Measurements from ENCODE around the gene SLC30A1. TPM values are rescaled to one million over a fixed set of nuclear protein-coding genes. Genes with fewer than 3 reads are reported as not detected.

The SLC30A1 gene
- total and polyA plus RNA-seq, 11 donors = 2.8 to 29.2 (median 14.0) TPM

- no peaks in the 10 kb centered on the region for H3K27me3 ChIP-seq
- no peaks in the 10 kb centered on the region for H3K9me3 ChIP-seq
- no peaks in the 10 kb centered on the region for H3K36me3 ChIP-seq
- H3K4me1 ChIP-seq = peaks cover 0 to 47% (median 2%) of the 10 kb centered on the region in 12 donors
- H3K27ac ChIP-seq = no peak overlapping the region
- TF ChIP-seq CTCF (IDR thresholded peaks at IDR 0.05) = no peak
- TF ChIP-seq POLR2A (IDR thresholded peaks at IDR 0.05) = no peak
- intact Hi-C loops (cut with DNase I) = loop anchor here in 1 of 10 donors (5.0 kb wide), 1 partner anchor 46 kb away; no protein-coding TSS in a partner anchor
- WGBS, 4 donors = 76 to 89% (median 82%) methylated on average over 6 of the region's 6 CpGs
- H3K4me3 ChIP-seq = no peak overlapping the region
- no peak for DNase-seq
- no peak for ATAC-seq
Observed at GRCh38 chr1:211596418-211597181, 17.6 kb upstream of the SLC30A1 start.

GRCh38 chr1:211595419-211595818 lies 16.5 kb upstream of the SLC30A1 start:
- H3K4me3 ChIP-seq = no peak overlapping the region
- peak overlapping the region in 1 of 12 donors; percentile 6 for H3K27ac ChIP-seq
- TF ChIP-seq POLR2A (IDR thresholded peaks at IDR 0.05) (no peak), CTCF (IDR thresholded peaks at IDR 0.05) (no peak)
- no peaks in the 10 kb centered on the region for H3K36me3 ChIP-seq
- intact Hi-C loops (cut with DNase I) = loop anchor here in 1 of 10 donors (5.0 kb wide), 1 partner anchor 47 kb away; no protein-coding TSS in a partner anchor
- H3K27me3 ChIP-seq = no peaks in the 10 kb centered on the region
- H3K9me3 ChIP-seq = no peaks in the 10 kb centered on the region
- ATAC-seq = no peak
- peaks cover 0 to 57% (median 2%) of the 10 kb centered on the region in 12 donors for H3K4me1 ChIP-seq
- DNase-seq = no peak

GRCh38 chr1:211591980-211592493 lies 13.1 kb upstream of the SLC30A1 start:
- WGBS, 4 donors = 55 to 65% (median 62%) methylated on average over 5 of the region's 5 CpGs
- Histone ChIP-seq H3K9me3 (no peaks in the 10 kb centered on the region), H3K27me3 (no peaks in the 10 kb centered on the region), H3K36me3 (no peaks in the 10 kb centered on the region), H3K4me3 (no peak overlapping the region), H3K27ac (peak overlapping the region in 4 of 12 donors; percentile 1 to 54 (median 18)), H3K4me1 (peaks cover 0 to 55% (median 4%) of the 10 kb centered on the region in 12 donors)
- TF ChIP-seq CTCF (IDR thresholded peaks at IDR 0.05) = no peak
- no peak for TF ChIP-seq POLR2A (IDR thresholded peaks at IDR 0.05)
- DNase-seq = no peak
- ATAC-seq = peak in 3 of 4 donors; percentile 54 to 80 (median 65)
- intact Hi-C loops (cut with DNase I) = no loop called here
